Sigmoid colon (tissue), 7 donors: ENCODE results near the gene SLC50A1. TPM values are rescaled to one million over a fixed set of nuclear protein-coding genes. Genes with fewer than 3 reads are reported as not detected.
A peak's percentile ranks its signal among the peaks of the same experiment; 100 is the strongest.

ENCODE experiments used
- DNase-seq: peaks from one replicate; pipeline ENCODE4 v3.0.0-alpha.2; 2019
- H3K27ac ChIP-seq, 4 donors: fragments of 200-600 bp; sonication (generic); one replicate each; pipeline ENCODE4 v1.5.1; 2016 to 2019; ENCODE audit warnings: mild to moderate bottlenecking in 1 of 4
- H3K27me3 ChIP-seq, 3 donors: fragments of 200-600 bp; sonication (generic); one replicate each; pipeline ENCODE4 v1.5.1; 2019; ENCODE audit warnings: mild to moderate bottlenecking in 1 of 3
- H3K36me3 ChIP-seq, 4 donors: fragments of 200-600 bp; sonication (generic); one replicate each; pipeline ENCODE4 v1.5.1; 2016 to 2019
- H3K4me1 ChIP-seq, 4 donors: fragments of 200-600 bp; sonication (generic); one replicate each; pipeline ENCODE4 v1.5.1; 2017 to 2019
- H3K4me3 ChIP-seq, 4 donors: fragments of 200-600 bp; sonication (generic); one replicate each; pipeline ENCODE4 v1.5.1; 2017 to 2019; ENCODE audit warnings: mild to moderate bottlenecking in 2 of 4, moderate library complexity in 1 of 4
- H3K9me3 ChIP-seq, 4 donors: fragments of 200-600 bp in 3 of 4; sonication (generic) in 3 of 4; one replicate each; pipeline versions ENCODE4 v1.5.1 to v1.6.1; 2013 to 2019
- CTCF ChIP-seq, 4 experiments: fragments of 450-650 bp in 3 of 4; fragments of 200-600 bp in 1 of 4; IDR thresholded peaks; one replicate each; pipeline ENCODE4 v1.5.1; 2016 to 2019; ENCODE audit warnings: antibody characterized with exemption in 4 of 4, mild to moderate bottlenecking in 3 of 4, moderate library complexity in 2 of 4
- EP300 ChIP-seq, 4 donors: sonication (generic); formaldehyde crosslinking; IDR thresholded peaks; one replicate each; pipeline ENCODE4 v1.6.1; 2017; ENCODE audit warnings: antibody characterized with exemption in 4 of 4
- POLR2A ChIP-seq, 2 donors: fragments of 450-650 bp; IDR thresholded peaks; one replicate each; pipeline ENCODE4 v1.6.1; 2016; ENCODE audit warnings: antibody characterized with exemption in 2 of 2, mild to moderate bottlenecking in 2 of 2, moderate library complexity in 2 of 2
- POLR2AphosphoS5 ChIP-seq, 4 donors: sonication (generic); formaldehyde crosslinking; IDR thresholded peaks; one replicate each; pipeline ENCODE4 v1.6.1; 2017; ENCODE audit warnings: antibody characterized with exemption in 4 of 4
- WGBS, 2 donors: extraction: QIAGEN DNeasy Blood & Tissue Kit; methylation state at CpG; one replicate each; pipeline ENCODE4 v1.1.7; 2013; 5-methylcytosine and 5-hydroxymethylcytosine counted together
- intact Hi-C: fragments of 100-400 bp; cut with DNase I; formaldehyde crosslinking; loops from one replicate; pipeline ENCODE4 v1.15.1; 2023
- polyA plus RNA-seq, 3 donors: library from polyadenylated mRNA; stranded (reverse); fragments of 200-250 nt; gene quantifications; one replicate each; pipeline ENCODE4 v1.2.3, GENCODE V29; 2013
- total RNA-seq, 4 donors: library from RNA; depleted of rRNA; stranded (reverse); fragments of >200 nt; gene quantifications; one replicate each; pipeline ENCODE4 v1.1.0, GENCODE V29; 2016
- donor health status: healthy with polysubstance abuse.
- donor health status: Bipolar disorder and iron deficiency.
- donor health status: healthy.

The SLC50A1 gene
- total and polyA plus RNA-seq, 7 donors, result 8.0 to 151 (median 21.4) TPM

- Histone ChIP-seq H3K27ac (peak within 1 kb of the TSS; percentile 91 to 97 (median 94)), H3K4me3 (peak within 1 kb of the TSS; percentile 50 to 83 (median 75)), H3K9me3 (no peaks in the 10 kb centered on the region), H3K4me1 (peaks cover 0 to 42% (median 28%) of the 10 kb centered on the region in 4 donors), H3K27me3 (peaks cover 12 to 29% (median 20%) of the 10 kb centered on the region in 3 donors), H3K36me3 (peaks cover 7 to 21% (median 14%) of the 10 kb centered on the region in 4 donors)
- peak; percentile 78 to 92 (median 90) for TF ChIP-seq CTCF (IDR thresholded peaks at IDR 0.05)
- TF ChIP-seq POLR2A (IDR thresholded peaks at IDR 0.05), result peak; percentile 53 to 54
- peak; percentile 68 to 93 (median 86) for TF ChIP-seq POLR2AphosphoS5 (IDR thresholded peaks at IDR 0.05)
- peak in 1 of 4 donors; percentile 3 for TF ChIP-seq EP300 (IDR thresholded peaks at IDR 0.05)
- intact Hi-C loops, result loop anchor here (5.0 kb wide), 2 partner anchors 36 to 54 kb away; partner anchors contain the start of gene SLC50A1
- DNase-seq, result peak; percentile 98
- 0 to 1% methylated on average over 57 of the region's 57 CpGs for whole genome bisulfite sequencing, 2 donors
Observed at GRCh38 chr1:155172732-155173477, 37.3 kb downstream of the SLC50A1 start, which contains the start of gene KRTCAP2. KRTCAP2 (minus strand) TSS chr1:155173304; CDS start chr1:155173224, 80 bp downstream.

DNA sequence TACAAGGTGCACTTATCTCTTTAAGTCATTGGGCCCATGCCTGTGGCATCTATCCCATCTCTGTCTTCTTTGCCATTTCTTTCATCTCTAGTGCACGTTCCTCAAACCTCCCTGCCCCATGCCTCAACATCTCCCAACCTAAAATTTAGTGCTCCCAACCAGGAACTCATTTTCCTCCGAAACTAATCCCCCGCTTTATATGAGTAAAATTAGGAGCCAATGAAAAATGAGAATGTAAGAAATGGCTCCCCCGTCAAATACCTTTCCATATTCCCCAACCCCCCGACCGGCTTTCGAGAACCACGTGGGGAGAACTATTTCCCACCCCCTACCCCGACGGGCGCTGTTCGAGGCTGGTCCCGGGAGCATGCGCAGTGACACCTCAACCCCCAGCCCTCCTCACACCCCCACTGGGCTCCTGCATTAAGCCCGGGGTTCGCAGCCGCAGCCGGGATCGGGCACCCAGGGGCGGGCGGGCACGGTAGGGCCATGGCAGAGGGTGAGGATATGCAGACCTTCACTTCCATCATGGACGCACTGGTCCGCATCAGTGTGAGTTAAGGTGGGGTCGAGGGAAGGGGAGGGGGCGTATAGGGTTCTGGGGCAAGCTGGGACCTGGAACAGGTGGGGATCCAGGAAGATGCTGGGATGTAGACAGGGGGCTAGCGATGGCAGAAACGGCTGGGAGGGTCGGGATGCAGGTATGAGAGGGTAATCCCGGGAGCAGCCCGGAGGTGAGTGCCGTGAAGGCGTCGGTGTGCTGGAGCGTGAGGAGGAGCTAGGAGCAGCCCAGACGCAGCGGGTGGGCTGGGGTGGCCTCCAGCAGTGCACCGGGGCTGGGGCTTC is 38.0 kb downstream of the SLC50A1 start, which contains the start of gene TRIM46:
Gene TRIM46, plus strand, starts transcription at position 372 of the 846 bp plus-strand sequence. Its CDS starts 118 bp downstream, at position 490.
- intact Hi-C loops, result loop anchor here (5.0 kb wide), 2 partner anchors 36 to 54 kb away; partner anchors contain the start of gene SLC50A1
- H3K4me1 ChIP-seq, result peaks cover 0 to 39% (median 26%) of the 10 kb centered on the region in 4 donors
- H3K36me3 ChIP-seq, result peaks cover 5 to 18% (median 14%) of the 10 kb centered on the region in 4 donors
- DNase-seq, result peak; percentile 60
- TF ChIP-seq EP300 (IDR thresholded peaks at IDR 0.05), result no peak
- no peak for TF ChIP-seq CTCF (IDR thresholded peaks at IDR 0.05)
- TF ChIP-seq POLR2AphosphoS5 (IDR thresholded peaks at IDR 0.05), result no peak
- H3K4me3 ChIP-seq, result peak within 1 kb of the TSS; percentile 50 to 83 (median 75)
- H3K9me3 ChIP-seq, result no peaks in the 10 kb centered on the region
- peaks cover 12 to 29% (median 20%) of the 10 kb centered on the region in 3 donors for H3K27me3 ChIP-seq
- 2 to 6% methylated on average over 38 of the region's 38 CpGs for WGBS, 2 donors
- peak within 1 kb of the TSS; percentile 91 to 97 (median 94) for H3K27ac ChIP-seq

DNA sequence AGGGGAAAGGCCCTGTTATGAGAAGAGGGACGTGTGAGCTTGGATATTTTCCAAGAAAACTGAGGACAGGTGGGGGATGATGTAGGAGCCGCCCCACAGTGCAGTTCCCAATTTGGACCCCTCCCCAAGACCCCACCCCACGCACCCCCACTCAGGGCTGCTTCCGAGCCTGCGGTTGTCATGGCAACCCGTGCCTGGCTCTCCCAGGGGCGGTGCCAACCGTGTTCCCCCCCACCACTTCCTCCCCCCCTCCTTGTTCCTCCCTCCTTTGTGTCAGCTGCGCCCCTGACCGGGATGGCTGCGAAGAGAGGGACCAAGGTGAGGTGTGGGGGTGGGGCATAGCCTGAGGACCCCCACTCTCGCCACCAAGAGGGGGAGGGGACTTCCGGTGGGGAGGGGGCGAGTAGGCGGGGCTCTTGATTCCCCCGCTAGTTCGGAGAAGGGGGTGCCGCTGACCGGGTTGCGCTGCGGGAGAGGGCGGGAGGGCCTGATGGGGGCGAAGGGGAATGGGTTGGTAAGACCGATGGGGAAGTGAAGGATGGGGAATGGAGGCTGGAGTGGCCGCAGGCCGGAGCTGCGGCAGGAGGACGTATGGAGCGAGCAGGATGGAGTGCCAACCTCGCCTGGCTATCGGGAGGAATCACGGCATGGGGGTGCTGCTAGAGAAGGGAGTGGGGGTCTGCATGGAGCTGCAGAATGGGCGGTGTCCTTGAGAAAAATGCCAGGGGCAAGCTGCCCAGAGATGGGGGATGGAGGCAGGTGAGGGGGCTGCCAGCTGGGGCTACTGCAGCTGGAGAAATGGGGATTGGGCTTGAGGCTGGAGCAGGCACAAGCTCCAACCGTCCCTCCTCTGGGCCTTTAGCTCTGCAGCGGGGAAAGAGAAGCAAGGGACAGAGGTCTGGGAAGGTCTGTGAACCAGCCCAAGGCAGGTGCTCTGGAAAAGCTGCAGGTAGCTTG is 39.0 kb downstream of the SLC50A1 start:
- Histone ChIP-seq H3K9me3 (no peaks in the 10 kb centered on the region), H3K36me3 (peaks cover 0 to 10% (median 5%) of the 10 kb centered on the region in 4 donors), H3K27ac (no peak overlapping the region), H3K4me1 (peaks cover 0 to 39% (median 26%) of the 10 kb centered on the region in 4 donors), H3K27me3 (peaks cover 12 to 29% (median 20%) of the 10 kb centered on the region in 3 donors), H3K4me3 (peak overlapping the region in 3 of 4 donors; percentile 11 to 83 (median 79))
- TF ChIP-seq EP300 (IDR thresholded peaks at IDR 0.05) (no peak), POLR2A (IDR thresholded peaks at IDR 0.05) (no peak), POLR2AphosphoS5 (IDR thresholded peaks at IDR 0.05) (no peak), CTCF (IDR thresholded peaks at IDR 0.05) (no peak)
- intact Hi-C loops, result loop anchor here (5.0 kb wide), 2 partner anchors 37 to 53 kb away; partner anchors contain the start of gene SLC50A1
- 11 to 21% methylated on average over 35 of the region's 35 CpGs for WGBS, 2 donors
- peak; percentile 69 for DNase-seq
